Measurements from ENCODE around the gene RPL10.

The RPL10 gene

DNA sequence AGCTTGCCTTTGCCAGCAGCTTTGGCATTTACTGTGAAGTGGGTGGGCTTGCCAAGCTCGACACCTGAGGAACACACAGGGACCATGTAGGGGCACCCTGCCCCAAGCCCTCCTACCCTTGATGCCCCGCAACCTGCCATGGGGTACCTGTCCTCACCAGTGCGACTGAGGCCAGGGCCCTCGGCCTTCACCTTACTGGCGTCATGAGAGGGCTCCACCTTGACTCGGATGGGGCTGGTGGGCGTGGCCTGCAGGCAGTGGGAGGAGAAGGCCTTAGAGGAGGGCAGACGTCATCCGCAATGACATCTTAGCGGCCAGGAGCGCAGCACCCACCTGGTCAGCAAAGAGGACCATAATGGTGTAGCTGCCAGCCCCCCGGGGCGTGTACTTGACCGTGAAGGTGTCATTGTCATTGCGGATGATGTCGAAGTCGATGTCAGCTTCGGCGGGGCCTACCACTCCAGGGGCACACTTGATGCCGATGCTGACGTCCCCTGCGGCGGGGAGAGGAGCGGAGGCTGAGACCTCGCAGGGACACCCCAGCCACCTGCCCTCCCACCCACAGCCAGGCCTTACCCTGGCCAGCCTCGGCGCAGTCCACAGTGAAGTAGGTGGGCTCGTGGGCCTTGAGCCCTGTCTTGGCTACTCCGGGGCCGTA lies 36.0 kb upstream of the RPL10 start:
- no peak for DNase-seq (ENCODE audit: low spot score)

DNA sequence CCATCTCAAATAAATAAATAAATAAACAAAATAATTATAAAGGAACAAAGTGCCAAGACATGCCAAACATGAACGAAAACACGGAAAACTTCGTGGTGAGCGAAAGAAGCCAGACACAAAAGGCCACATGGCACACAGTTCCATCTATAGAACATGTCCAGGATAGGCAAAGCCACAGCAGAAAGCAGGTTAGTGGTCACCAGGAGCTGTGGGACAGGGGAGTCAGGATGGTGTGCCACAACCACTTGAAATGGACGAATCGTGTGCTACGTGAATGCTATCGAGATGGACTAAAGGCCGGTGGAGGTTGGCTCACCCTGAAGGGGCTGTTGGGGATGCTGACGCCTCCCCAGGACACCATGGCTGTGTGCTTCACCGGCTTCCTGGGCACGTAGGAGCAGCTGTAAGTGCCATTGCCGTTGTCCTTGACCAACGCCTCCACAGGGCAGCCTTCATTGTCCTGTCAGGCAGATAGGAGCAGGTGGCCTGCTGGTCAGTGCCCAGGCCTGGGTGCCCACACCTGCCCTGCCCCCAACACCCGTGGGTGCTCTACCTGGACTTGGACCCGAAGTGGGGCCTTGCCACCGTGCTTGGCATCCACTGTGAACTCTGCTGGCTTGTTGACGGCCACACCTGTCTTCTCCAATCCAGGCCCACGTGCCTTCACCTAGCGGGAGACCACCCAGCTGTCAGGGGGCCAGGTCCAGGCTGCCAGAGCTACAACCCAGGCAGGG lies 34.3 kb upstream of the RPL10 start:
- DNase-seq (ENCODE audit: low spot score): no peak

DNA sequence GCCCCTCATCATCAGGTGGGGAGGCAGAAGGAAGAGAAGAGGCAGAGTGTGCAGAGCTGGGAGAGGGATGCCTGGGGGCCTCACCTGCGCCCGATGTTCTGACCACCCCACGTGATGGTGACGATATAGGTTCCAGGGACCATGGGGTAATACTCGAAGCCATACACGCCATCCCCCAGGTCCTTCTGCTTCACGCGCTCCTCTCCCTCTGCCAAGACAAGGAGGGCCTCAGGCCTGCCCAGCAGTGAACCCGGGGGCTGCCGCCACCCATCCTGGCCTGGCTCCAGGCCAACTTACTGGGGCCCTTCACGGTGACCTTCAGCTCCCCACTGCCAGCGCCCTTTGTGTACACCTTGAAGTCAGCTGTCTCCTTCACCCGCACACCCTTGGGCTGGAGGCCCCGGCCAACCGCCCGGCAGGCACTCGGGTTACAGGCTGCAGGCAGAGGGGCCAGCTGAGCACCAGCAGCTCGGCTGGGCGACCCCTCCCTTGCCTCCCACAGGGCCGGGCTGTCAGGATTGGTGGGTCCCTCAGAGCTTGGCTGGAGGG lies 33.1 kb upstream of the RPL10 start:
- DNase-seq (ENCODE audit: low spot score): no peak

DNA sequence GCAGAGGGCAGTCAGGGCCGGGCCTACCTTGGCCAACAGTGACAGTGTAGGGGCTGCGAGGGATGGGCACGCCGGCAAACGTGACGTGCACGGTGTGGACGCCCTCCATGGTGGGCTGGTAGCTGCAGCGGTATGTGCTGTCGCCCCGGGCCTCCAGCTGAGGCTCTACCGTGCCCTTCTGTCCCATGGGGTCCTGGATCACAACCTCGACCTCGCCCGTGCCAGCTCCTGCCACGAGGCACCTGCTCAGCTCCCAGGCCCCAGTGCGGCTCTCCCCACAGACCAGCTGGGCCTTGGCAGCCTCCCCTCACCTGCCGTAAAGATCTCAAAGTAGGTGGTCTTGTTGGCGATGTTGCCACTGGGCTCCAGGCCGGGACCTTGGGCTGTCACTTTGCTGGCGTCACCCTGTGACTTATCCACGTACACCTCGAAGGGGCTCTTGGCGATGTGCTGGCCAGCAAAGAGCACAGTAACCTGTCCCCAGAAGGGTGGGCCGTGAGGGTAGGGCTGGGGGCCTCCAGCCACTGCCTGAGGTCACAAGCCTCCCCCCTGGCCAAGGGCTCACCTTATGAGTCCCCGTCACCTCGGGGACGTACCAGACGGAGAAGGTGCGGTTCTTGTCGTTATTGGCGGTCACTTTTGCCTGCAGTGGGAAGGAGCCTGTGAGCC lies 32.0 kb upstream of the RPL10 start:
- DNase-seq (ENCODE audit: low spot score): no peak

DNA sequence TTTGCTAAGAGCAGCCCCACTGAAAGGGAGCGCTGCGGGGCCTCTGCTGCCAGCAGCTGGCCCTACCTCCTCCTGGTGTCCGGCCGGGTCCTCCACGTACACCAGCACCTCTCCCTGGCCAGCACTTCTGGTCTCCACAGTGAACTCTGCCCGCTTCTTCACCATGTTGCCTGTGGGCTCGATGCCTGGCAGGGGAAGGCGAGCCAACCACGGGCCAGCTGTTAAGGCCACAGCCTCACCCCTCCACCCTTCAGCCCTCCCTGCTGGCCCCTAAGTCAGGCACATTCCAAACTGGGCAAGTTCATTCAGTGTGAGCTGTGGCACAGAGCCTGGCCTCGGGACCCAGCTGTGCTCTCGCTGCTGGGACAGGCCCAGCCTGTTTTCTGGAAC lies 31.5 kb upstream of the RPL10 start:
- DNase-seq (ENCODE audit: low spot score): no peak

DNA sequence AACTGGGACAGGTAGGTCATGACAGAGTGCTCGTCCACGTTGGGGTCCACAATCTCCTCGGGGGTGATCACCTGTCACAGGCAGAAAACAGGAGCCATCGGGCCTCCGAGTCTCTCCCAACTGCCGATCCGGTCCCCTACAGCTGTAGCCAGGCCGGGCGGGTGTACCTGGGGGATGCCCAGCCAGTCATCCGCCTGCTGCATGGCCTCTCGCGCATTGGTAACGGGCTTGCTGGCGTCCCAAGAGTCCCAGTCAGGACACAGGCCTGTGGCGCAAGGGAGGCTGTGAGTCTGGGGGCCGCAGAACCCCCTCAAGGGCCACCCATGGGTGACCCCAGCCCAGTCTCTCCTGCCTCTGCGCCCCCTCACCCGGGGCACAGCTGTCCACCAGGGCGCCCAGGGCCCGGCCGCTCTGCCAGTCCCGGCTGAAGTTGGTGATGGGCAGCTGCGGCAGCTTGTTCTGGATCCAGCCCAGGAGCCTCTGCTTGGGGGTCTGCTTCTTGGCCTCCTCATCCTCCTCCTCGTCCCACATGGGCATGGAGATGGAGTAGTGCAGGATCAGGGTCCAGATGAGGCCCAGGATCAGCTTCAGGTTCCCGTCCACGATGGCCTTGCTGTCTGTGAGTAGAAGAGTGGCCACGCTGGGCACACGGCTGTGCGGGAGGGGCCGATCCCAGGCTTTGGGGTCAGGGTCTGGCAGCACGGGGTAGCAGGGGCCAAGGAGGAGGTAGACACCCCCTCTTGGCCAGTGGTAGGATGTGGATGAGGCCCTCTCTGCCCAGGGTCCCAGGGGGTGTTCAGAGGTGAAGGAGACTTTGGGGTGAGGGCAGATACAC lies 30.5 kb upstream of the RPL10 start:
- DNase-seq (ENCODE audit: low spot score): no peak

DNA sequence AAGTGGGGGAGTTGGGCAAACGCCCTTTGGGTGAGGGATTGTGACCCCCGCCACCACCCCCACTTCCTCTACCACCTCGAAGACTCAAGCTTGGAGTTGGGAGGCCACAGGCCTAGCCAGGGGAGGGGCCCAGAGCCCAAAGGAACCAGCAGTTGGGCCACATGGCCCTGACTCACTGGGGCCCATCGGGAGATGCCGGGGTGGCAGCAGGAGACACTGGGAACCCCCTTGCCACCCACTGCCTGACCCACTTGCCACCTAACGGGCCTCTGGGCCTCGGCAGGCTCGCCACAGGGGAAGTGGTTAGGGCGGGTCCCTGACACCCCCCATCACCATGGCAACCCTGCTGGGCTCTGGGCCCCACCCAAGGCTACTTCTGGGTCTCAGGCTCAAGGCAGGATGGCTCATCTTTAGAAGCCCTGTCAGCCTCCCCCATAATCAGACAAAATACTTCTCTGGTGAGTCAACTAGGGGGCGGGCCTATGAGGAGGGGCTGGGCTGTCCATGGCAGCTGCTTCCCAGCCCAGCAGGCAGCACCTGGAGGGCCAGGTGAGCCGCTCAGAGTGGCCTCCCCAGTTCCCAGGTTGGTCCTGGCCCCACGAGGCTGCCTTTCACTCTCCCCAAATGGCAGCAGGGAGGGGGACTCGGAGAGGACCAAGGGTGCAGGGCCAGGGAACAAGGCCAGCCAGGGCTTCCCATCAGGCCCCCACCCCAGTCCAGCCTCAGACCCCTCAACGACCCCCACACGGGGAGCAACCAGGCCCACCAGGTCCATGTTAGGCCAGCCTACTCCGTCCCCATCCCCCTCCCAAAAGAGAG lies 29.3 kb upstream of the RPL10 start:
- DNase-seq (ENCODE audit: low spot score): peak; percentile 95

DNA sequence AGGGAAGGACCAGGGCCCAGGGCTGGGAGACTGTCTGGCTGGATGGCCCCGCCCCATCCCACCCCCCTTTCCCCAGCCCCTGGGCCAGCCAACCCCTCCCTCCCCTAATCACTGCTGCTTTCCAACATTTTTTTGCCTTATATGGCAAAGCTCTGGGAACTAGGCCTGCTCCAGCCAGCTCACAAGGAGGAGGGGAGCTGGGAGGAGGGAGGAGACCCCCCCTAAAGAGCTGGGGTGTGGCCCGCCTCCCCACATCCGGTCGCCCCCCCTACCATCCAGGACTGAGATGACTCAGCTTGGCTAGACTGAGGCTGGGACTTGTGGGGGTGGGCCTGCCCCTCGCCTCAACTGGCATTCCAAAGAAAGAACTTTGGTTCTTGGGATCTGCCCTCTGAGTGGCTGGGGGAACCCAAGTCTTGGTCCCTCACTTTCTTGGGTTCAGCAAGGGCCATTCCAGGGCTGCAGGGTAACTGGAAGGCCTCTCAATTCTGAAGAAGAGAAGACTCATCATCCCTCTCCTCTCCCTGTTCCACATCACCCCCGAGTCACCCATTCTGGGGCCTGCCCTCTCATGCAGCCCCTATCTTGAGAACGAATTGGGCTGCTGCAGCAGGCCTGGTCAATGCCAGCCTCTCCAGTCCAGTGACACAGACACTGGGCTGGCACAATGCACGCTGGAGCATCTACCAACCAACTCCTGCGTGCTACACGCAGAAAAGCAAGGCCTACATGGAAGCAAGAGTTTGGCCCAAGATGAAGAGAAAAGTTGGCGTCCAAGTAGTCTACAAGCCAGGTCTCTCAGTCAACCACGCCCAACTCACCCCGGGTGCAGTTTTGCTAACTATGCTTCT lies 28.5 kb upstream of the RPL10 start:
- peak; percentile 93 for DNase-seq (ENCODE audit: low spot score)

DNA sequence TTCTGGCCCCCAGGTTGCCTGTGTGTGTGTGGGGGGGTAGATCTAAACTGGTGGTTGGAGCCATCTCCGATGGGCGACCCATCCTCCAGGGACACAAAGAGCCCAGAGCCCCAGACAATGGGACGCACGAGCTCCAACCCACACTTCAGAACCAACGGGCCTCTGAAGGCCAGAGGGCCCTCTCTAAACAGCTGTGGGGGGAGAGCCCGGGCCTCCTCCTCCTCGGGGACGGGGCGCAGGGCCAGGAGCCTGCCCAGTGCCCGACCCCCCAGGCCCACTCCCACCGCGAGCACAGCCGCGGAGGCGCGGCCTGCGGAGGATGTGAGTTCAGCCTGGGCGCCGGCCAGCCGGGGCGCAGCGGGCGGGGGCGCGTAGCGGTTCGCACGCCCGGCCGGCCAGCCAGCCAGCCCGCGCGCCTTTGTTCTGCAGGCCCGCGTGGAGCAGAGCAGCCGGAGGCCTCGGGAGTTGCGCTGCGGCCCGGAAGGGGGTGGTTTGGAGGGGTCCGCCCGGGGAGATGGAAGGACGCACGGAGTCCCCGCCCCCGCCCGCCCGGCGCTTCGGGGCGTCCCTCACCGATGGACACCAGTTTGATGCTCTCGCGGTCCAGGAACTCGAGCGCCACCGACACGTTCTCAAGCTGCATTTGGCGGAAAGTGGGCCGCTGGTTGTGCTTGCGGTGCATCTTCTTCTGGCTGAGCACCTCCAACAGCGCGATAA lies 27.7 kb upstream of the RPL10 start:
- no peak for DNase-seq (ENCODE audit: low spot score)

DNA sequence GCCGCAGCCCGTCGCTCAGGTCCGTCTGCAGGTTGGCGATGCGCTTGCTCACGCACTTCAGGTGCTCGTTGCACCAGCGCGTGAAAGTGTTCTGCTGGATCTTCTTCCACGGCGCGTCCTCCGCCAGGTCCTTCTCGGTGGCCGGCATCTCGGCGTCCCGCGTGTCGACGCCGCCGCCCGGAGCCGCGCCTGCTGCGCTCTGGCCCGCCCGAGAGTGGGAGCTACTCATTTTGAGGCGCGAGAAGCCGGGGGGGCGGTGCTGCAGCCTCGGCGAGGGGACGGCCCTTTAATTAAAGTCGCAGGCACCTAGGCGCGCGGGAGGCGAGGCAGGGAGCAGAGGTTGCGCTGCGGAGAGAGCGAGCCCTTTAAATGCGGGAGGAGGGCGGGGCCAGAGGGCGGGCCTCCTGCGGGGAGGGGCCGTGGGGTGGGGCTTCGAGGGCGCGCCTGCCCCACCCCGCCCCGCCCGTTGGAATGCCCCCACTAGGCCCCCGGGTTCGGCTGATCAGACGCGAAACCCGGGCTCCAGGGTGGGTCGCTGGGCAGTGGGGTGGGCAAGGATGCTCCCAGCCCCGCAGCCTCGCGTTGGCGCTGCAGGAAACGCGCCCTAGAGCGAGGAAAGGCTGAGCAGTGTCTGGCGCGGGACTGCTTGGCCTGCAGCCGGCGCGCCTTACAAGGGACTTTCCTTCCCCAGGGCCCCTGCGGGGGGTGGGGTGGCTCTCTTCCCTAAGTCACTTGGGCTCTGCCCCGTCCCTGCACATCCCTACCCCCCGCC lies 27.0 kb upstream of the RPL10 start:
- DNase-seq (ENCODE audit: low spot score): peak; percentile 94

DNA sequence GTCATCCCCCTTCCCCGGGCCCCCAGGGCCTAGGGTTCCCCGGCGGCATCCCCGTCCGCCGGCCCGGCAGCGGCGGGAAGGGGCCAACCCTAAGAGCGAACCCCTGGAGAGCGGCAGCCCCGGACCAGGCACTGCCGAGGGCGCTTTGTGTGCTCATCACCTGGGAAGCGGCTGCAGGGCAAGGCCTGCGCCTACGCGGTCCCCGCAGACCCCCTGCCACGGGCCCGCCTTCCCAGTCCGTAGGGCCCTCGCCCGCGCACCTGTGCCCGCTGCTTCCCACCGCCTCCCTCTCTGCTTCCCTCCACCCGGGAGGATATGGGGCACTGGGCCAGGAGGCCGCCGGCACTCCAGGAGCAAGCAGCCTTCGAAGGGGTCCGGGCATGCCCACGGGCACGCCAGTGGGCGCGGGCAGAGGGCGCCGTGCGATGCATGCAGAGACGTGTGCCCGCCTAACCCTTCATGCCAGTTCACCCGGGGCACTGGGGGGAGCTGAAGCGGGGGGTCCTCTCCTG lies 26.3 kb upstream of the RPL10 start:
- peak; percentile 30 for DNase-seq (ENCODE audit: low spot score)

DNA sequence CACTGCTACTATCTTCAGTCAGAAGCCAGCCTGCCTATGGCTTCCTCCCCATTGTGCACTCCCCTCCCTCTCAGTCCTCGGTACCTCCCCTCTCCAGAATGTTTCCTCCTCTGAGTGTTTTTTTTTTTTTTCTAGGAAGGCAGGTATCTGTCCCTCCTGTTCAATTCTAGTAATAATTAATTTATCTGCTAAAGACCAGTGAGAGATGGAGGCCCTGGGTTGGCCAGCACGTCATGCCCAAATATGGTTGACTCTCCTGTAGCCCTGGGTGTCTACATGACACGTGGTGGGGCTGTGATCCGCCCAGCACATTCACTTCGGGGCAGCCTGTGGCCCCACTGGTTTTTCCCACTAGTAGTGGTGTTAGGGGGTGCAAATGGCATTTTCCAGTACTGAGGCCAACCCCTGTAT lies 25.6 kb upstream of the RPL10 start:
- DNase-seq (ENCODE audit: low spot score): peak; percentile 93

DNA sequence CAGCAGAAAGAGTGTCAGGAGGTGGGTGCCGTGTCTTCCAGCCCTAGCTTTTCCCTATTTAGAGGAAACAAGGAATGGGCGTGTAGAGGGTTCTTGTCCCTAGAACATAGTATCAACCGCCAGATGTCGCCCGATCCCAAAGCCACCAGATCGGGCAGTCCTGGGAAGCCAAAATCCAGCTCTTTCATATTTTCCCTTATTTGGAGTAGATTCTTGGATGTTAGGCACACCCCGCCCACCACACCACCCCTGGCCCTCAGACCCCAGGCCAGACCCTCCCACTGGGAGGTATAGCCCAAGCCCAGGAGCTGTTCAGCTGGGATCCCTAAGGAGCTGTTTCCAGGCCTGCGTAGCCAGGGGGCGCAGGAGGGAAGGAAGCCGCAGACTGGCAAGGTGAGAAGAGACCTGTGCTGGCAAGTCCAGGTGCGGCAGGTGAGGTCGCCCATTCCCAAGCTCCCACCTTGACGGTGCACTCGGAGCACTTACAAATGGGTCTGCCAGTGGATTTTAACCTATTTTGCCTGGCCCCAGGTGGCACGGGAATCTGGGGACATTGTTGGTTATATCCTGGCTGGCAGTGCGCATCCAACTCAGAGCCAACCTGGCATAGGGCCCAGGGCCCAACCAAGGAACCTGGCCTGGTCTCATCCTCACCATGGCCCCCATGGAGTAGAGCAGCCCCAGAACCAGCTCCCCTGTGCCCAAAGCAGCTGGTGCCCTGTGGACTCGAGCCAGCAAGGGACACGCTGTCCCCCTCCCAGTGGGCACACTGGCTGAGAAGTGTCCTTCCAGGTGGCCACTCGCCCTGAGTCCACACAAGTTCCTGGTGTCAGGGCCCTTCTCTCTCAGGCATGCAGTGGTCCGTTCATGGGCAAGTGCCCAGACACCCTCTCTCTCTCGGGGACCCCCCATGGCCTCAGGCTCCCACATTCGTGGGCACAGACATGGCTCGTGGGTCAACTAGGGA lies 24.6 kb upstream of the RPL10 start:
- peak; percentile 85 for DNase-seq (ENCODE audit: low spot score)

DNA sequence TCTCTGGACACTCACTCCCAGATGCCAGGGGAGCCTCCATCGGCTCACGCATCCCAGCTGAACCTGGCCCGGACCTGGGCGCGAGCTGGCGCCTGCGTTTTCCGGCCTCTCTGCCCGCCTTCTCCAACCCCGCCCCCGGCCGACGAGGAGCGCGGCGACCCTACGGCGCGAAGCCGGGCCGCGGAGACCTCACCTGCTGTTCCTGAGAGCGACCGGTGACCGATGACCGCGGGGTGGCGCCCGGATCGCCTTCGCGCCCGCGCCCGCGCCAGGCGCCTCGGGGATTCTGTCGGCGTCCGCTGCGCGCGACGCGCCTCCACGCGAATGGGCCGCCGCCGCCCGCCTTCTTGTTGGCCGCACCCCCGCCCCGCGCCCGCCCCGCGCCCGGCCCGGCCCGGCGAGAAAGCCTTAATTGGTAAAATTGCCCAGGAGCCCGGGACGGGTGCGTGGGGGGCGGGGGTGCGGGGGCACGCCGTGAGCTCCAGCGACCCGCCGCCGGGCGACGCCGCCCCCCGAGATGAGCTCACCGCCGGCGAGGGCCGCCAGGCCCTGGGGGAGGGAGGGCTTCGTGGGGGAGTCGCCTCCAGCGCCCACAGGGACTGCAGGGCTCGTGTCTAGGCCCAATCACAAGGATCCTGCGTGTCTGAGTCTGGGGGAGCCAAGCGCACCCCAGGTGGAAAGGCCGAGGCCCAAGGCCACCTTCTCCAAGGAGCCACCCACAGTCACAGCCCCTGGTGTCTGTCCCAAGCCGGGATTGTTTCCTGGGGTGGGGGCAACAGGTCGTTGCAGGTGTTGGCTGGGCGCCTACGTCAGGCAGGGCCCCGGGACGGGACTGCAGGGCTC lies 23.6 kb upstream of the RPL10 start, which contains the start of gene FLNA:
TSS of gene FLNA (minus strand) at position 322 of the 843 bp plus-strand sequence. CDS start 3,389 bp downstream, outside the sequence.
- DNase-seq (ENCODE audit: low spot score): peak; percentile 62

DNA sequence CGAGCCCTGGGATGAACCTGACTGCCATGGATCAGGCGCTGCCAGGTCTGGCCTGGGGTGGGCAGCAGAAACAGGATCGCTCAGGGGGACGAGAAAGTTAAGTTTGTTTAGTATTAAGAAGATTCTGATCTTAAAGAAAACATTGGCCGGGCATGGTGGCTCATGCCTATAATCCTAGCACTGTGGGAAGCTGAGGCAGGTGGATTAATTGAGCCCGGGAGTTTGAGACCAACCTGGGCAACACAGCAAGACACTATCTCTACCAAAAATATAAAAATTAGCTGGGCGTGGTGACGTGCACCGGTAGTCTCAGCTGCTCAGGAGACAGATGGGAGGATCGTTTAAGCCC lies 23.0 kb upstream of the RPL10 start:
- DNase-seq (ENCODE audit: low spot score): no peak

DNA sequence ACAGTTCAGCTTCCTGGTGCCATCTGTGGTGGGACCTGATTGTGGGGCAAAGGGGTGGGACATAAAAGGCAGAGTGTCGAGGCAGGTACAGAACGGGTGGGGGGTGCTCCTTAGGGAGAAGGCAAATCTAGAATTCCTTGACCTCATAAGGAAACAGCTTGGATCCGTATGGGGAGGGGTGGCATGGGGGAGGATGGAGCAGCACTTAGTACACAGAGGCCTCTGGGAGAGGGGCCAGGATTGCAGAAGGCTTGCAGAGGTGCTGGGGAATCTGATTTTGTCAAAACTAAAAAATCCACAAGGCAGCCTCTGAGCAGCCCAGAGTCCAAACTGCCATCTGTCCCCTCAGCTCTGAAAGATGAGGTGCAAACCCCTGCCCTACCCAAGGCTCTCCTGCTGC lies 21.4 kb upstream of the RPL10 start:
- no peak for DNase-seq (ENCODE audit: low spot score)
